ENCODE measurements around the gene LRRC3. TPM values are rescaled to one million over a fixed set of nuclear protein-coding genes. Genes with fewer than 3 reads are reported as not detected.

Gene LRRC3
- total RNA-seq, 1 experiment from 2014 or later: 0.48 TPM

DNA sequence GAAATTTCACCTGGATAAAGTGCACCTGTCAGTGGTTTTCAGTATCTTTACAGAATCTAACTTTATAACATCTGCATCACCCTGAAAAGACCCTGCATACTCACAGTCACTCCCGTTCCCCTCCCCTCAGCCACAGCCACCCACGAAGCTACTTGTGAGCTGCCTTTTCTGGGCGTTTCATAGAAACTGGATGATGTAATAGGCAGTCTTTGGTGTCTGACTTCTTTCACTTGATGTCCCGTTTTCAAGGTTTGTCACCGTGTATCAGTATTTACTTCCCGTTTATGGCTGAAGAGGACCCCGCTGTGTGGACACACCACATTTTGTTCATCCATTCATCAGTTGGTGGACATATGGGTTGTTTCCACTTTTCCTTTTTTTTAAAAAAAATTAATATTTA lies 47.8 kb upstream of the LRRC3 start:
- peaks cover 11% of the 10 kb centered on the region for H3F3A ChIP-seq (ENCODE audit: insufficient read depth, low read depth)
- ChIA-PET CTCF (no interaction called here), POLR2A (ENCODE audit: unreplicated experiment) (no interaction called here)
- H3K4me3 ChIP-seq: no peak overlapping the region
- no peak overlapping the region for H2AFZ ChIP-seq
- no peaks in the 10 kb centered on the region for H3K9me3 ChIP-seq (ENCODE audit: insufficient read depth, low read depth)
- TF ChIP-seq CTCF (conservative IDR thresholded peaks at IDR 0.05) (no peak), EZH2 (IDR thresholded peaks at IDR 0.05; ENCODE audit: low read depth) (no peak)
- intact Hi-C loops (cut with micrococcal nuclease; ENCODE audit: unreplicated experiment): no loop called here
- no peak overlapping the region for H3K27ac ChIP-seq
- no peak overlapping the region for H3K4me2 ChIP-seq
- DNase-seq: no peak
- no peaks in the 10 kb centered on the region for H3K9me2 ChIP-seq (ENCODE audit: insufficient read depth)
- no TSS peak for BruUV-seq (replicated peaks)
- no peaks in the 10 kb centered on the region for H3K79me2 ChIP-seq (ENCODE audit: low read depth)
- H4K20me1 ChIP-seq (ENCODE audit: insufficient read depth): no peaks in the 10 kb centered on the region
- no peaks in the 10 kb centered on the region for H3K27me3 ChIP-seq (ENCODE audit: insufficient read depth, low read depth)
- no peaks in the 10 kb centered on the region for H3K4me1 ChIP-seq (replicated peaks; ENCODE audit: insufficient read depth)
- no peaks in the 10 kb centered on the region for H3K36me3 ChIP-seq (ENCODE audit: low read depth)

DNA sequence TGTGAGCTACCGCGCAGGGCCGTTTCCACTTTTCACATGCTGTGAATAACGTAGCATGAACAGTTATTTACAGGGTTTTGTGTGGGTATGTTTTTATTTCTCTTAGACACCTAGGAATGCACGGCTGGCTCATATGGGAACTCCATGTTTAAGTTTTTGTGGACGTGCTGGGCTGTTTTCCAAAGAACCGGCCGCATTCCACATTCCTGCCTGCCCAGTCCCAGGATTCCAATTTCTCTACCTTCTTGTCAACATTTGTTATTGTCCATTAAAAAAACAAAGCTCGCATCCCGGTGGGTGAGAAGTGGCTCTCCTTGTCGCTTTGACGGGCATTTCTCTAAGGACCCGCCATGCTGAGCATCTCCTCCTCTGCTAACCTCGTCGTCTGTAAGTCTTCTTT lies 47.1 kb upstream of the LRRC3 start:
- Histone ChIP-seq H3K9me2 (ENCODE audit: insufficient read depth) (no peaks in the 10 kb centered on the region), H3K4me3 (no peak overlapping the region), H3K9me3 (ENCODE audit: insufficient read depth, low read depth) (no peaks in the 10 kb centered on the region), H3K79me2 (ENCODE audit: low read depth) (no peaks in the 10 kb centered on the region), H3K27me3 (ENCODE audit: insufficient read depth, low read depth) (no peaks in the 10 kb centered on the region), H3F3A (ENCODE audit: insufficient read depth, low read depth) (peaks cover 10% of the 10 kb centered on the region), H4K20me1 (ENCODE audit: insufficient read depth) (no peaks in the 10 kb centered on the region), H3K4me1 (replicated peaks; ENCODE audit: insufficient read depth) (no peaks in the 10 kb centered on the region), H3K36me3 (ENCODE audit: low read depth) (no peaks in the 10 kb centered on the region), H3K27ac (no peak overlapping the region), H2AFZ (no peak overlapping the region), H3K4me2 (no peak overlapping the region)
- no peak for DNase-seq
- ChIA-PET POLR2A (ENCODE audit: unreplicated experiment) (no interaction called here), CTCF (no interaction called here)
- intact Hi-C loops (cut with micrococcal nuclease; ENCODE audit: unreplicated experiment): no loop called here
- BruUV-seq (replicated peaks): no TSS peak
- TF ChIP-seq EZH2 (IDR thresholded peaks at IDR 0.05; ENCODE audit: low read depth): no peak
- TF ChIP-seq CTCF (conservative IDR thresholded peaks at IDR 0.05): no peak

DNA sequence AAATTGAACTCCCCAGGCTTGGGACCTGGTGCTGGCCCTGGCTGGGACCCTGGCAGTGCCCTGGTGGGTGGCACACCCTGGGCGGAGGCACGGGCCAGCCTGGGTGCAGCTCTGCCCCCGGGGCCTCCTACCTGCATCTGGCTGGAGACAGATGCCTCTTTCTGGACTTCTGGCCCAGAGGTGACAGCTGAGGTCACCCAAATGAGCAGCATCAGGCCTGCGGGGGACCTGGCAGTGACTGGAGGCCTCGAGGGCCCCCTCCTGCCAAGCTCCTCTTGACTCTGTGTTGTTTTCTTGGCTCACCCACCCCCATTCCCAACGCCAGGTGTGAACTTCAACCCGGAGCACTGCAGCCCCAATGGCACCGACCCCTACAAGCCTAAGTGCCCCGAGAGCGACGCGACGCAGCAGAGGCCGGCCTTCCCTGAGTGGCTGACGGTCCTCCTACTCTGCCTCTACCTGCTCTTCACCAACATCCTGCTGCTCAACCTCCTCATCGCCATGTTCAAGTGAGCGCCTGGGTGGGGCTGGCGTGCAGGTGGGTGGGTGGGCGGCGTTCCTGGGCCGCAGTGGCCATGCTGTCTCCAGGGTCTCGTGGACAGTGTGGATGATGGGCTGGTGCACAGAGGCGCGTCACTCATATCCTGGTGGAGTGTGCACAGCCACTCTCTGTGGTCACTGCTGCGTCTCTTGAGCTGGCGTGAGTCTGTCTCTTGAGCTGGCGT lies 41.6 kb upstream of the LRRC3 start:
- Histone ChIP-seq H3K9me3 (ENCODE audit: insufficient read depth, low read depth) (no peaks in the 10 kb centered on the region), H3K27me3 (ENCODE audit: insufficient read depth, low read depth) (no peaks in the 10 kb centered on the region), H3K79me2 (ENCODE audit: low read depth) (no peaks in the 10 kb centered on the region), H2AFZ (no peak overlapping the region), H4K20me1 (ENCODE audit: insufficient read depth) (no peaks in the 10 kb centered on the region), H3K27ac (no peak overlapping the region), H3K9me2 (ENCODE audit: insufficient read depth) (no peaks in the 10 kb centered on the region), H3K4me3 (no peak overlapping the region), H3K4me2 (no peak overlapping the region), H3K36me3 (ENCODE audit: low read depth) (no peaks in the 10 kb centered on the region), H3K4me1 (replicated peaks; ENCODE audit: insufficient read depth) (no peaks in the 10 kb centered on the region), H3F3A (ENCODE audit: insufficient read depth, low read depth) (no peaks in the 10 kb centered on the region)
- DNase-seq: no peak
- BruUV-seq (replicated peaks): no TSS peak
- CTCF ChIA-PET: no interaction called here
- intact Hi-C loops (cut with micrococcal nuclease; ENCODE audit: unreplicated experiment): no loop called here
- POLR2A ChIA-PET (ENCODE audit: unreplicated experiment): no interaction called here
- no peak for TF ChIP-seq CTCF (conservative IDR thresholded peaks at IDR 0.05)
- no peak for TF ChIP-seq EZH2 (IDR thresholded peaks at IDR 0.05; ENCODE audit: low read depth)
